GM19025 (cell line): ENCODE results near the gene LRRC8C.
"Not testable (repeated sequence)": the region's sequence is repeated elsewhere in the genome, so short reads cannot be mapped to it uniquely, and the experiment has no call there.

Experiments
- ATAC-seq: cut with Tn5 transposase; IDR thresholded peaks from one replicate; pipeline ENCODE4 v1.9.1; 2021; ENCODE audit warnings: mild to moderate bottlenecking, low read depth, moderate library complexity; ENCODE audit not compliant: unreplicated experiment

The LRRC8C gene

DNA sequence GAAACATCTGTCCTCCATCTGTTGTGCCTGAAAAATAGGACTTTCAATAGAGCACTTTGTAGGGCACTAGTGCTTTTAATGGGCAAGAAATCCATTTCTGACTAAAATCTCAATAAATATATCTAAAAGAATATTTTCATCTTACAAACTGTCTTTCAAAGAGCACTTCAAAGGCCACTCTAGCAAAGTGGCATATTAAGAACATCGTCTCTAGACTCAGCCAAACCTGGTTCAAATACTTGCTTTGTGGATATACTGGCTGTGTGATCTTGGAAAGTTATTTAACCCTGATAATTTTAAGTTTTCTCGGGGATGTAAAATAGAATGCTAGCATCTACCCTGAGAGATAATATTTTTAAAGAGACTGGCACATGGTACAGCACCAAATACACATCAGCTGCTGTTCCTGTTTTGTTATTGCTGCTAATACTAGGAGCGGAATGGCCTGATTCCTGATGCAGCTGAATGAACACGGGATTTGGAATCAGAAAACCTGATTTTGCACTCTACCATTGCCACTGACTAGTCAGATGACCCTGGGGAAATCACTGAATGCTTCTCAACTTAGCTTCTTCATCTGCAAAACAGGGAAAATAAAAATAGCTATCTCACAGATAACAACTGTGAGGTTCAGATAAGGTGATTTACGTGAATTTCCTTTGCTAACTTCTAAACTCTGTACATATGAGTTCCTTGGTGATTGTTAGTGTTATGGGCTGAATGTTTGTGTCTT is 25.2 kb upstream of the LRRC8C start:
- no peak for ATAC-seq

DNA sequence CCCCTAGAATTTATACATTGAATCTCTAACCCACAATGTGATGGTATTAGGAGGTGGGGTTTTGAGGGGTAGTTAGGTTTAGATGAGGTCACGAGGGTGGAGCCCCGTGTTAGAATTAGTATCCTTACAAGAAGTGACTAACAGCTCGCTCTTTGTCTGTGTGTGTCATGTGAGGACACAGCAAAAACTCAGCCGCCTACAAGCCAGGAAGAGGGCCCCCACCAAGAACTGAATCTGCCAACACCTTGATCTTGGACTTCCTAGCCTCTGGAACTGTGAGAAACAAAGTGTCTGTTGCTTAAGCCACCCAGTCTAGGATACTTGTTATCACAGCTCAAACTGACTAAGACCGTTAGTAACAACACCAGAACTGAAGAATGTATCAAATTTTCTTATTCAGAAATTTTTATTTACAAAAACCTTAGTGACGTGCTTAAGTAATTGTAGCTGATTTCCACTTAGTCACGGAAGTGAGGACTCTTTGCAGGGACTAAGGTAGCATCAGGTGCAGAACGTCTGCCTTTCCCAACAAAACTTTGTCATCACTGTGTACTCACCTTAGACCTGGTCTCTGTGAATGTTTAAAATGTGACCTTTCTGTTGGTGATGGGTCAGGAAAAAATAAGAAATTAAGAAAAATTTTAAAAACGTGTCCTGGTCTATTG is 24.5 kb upstream of the LRRC8C start:
- no peak for ATAC-seq

DNA sequence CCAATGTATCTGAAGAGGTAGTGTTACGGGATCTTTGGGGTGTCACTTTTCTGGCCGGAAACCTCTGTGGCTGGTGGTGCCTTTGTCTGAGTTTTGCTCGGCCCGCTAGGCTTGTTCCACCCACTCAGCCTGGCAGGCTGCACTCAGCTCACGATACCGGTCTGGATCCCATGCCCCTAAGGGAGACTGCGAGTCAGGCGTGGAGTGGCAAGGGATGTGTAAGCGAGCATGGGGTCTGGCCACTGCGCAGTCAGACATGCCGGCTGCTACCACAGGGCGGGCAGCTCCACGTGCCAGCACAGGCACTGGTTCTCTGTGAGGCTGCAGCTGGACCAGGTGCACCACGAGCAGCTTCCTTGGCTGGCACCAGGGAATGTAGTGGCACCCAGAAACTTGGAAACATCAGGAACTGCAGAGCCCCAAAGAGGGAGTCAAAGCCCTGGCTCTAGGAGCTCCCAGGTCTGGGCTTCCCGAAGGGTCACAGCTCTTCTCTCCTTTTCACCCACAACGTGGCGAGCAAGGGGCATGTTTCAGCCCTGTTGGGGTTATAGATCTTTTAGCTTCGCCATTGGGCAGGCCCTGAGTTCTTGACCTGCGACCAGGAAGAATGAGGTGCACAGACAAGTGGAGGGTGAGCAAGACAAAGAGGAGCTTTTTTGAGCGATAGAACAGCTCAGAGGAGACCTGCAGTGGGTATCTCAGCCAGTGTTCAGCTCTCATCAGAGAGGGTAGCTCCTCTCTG is 23.8 kb upstream of the LRRC8C start:
- no peak for ATAC-seq

DNA sequence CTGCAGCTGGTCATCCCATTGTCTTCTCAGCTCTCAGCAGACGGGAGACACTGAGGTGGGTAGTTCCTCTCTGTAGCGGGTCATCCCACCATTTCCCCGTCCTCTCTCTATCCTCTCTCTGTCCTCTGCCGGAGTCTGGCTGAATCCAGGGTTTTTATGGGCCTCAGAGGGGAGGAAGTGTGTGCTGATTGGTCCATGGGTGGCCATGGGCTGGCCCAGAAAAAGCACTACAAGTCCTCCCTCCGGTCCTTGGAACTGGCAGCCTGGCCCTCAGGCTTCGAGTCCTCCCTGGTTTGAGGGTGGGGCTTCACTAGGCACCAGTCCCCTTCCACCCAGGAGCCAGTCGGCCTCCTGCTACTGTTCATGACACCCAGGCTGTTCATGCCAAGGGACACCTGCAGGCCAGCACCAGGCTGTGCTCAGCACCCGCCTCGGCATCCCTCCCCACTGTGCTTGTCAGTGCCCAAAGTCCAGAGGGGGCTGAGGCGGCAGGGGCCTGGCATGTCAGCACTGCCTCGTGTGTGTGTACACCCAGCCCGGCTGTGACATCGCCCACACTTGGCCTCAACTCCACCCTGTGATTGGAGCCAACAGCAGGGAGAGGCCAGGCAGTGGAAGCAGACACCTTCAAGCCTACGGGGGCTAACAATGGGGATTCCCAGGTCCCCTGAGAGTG is 23.0 kb upstream of the LRRC8C start:
- no peak for ATAC-seq

DNA sequence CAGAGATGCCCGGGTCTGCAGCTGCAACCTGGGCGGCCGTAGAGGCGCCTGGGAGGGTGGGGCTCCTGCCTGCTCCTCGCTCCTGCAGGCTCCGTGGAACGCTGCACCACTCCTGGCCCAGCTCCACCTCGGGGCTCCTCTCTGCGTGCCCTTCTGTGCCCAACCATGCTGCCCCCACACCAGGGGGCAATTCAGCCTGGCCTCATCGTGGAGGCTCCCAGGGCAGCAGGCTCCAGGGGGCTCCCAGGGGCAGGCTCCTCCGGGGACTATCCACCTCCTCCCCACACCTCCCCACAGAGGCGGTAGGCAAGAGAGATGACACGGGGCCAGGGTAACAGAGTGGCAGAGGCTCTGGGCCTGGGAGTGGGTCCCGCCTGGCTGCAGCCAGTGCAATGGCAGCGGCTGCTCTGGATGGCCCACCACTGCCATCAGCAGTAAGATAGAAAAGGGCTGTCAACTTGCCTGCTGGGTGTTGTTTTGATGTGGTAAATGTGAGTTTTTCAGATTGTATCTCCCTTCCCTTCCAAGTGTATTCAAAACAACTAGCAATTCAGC is 22.4 kb upstream of the LRRC8C start:
- no peak for ATAC-seq

GRCh38 chr1:89611721-89612120 is 21.2 kb upstream of the LRRC8C start:
- ATAC-seq: peak; percentile 95

DNA sequence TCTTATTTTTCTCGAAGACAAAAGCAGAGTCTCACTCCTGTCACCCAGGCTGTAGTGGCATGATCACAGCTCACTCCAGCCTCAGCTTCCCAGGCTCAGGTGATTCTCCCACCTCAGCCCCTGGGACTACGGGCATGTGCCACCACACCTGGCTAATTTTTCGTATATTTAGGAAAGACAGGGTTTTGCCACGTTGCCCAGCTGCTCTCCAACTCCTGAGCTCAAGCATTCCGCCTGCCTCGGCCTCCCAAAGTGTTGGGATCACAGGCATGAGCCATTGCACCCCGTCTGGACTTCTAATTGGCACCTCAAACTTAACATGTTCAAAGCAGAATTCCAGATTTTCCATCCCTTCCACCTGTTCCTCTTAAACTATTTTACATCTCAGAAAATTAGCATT is 19.0 kb upstream of the LRRC8C start:
- ATAC-seq: no peak

DNA sequence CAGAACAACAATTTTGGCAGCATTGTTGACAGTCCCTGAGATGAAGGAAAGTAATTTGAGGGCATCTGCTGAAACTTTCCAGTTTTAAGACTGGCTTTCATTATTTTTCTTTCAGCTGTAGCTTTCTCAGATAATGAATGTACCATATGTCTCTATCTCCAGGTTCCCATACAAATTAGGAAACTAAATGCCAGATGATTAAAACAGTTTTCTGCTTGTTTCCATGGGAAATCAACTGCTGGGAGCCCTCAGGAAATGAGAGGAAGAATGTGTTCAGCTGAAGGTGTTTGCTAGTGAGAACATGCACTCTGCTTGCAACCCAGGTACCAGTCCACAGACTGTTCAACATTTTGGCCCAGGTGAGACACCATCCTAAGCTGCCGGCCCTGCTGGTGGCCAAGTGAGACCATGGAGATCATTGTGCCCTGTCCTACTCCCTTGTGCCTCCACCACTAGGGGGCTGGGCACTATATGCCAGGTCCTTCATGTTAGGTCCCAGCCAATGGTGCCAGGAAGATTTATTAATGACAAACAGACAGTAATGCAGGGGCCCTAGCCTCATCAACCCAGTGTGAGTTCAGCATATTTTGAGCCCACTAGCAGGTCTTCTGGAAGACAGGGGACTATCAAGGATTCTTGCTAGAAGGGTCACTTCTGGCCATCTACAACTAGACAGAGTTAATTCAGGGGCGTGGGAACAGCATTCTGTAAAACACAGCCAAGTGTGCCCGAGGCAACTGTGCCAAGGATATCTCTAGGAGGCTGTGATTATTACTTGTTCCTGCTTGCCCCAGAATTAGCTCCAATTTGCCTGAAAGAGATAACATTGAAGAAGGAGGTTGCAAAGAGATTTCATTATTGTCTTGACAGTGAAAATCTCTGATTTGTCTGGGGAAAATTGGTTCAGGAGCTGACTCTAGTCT is 17.0 kb upstream of the LRRC8C start:
- ATAC-seq: no peak

- no peak for ATAC-seq
Measured at GRCh38 chr1:89616844-89617627, 15.9 kb upstream of the LRRC8C start.

- no peak for ATAC-seq
Measured at GRCh38 chr1:89620664-89621063, 12.3 kb upstream of the LRRC8C start.

GRCh38 chr1:89622895-89623294 is 10.0 kb upstream of the LRRC8C start:
- no peak for ATAC-seq

DNA sequence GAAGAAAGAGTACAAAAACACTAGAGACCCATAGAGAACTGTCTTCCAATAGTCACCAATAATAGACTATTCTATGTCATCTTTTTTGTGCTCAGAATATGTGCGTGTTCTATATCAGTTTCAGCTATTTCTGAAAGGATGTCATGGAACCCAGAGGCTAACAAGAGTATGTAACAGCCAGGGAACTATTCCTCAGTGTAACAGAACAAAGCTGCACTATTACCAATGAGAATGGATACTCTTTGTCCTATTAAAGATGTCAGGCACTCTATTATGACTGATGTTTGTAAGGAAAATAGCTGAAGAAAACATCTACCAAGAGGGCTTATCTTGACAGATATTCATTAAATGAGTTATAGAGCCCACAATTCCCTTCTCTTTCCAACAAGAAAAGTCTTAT is 8.6 kb upstream of the LRRC8C start:
- no peak for ATAC-seq

- no peak for ATAC-seq
Measured at GRCh38 chr1:89624715-89625323, 8.1 kb upstream of the LRRC8C start.

GRCh38 chr1:89627596-89627962 is 5.3 kb upstream of the LRRC8C start:
- no peak for ATAC-seq

DNA sequence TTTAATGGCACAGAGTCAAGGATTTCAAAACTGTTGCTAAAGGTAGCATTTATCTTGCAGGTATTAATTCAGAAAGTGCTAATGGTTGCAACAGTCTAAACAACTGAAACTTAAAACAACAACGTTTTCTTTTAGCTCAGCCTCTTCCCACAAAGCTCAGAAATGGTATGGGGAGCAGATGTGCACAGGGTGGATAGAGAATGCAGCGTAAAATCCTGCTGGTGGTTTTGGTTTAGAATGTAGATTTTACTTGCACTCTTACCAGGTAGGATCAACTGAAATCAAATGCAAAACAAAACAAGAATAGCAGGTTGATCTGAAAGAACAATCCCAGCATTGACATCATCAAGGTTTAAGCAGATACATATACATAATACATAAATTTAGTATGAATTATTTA is 3.8 kb upstream of the LRRC8C start:
- no peak for ATAC-seq

DNA sequence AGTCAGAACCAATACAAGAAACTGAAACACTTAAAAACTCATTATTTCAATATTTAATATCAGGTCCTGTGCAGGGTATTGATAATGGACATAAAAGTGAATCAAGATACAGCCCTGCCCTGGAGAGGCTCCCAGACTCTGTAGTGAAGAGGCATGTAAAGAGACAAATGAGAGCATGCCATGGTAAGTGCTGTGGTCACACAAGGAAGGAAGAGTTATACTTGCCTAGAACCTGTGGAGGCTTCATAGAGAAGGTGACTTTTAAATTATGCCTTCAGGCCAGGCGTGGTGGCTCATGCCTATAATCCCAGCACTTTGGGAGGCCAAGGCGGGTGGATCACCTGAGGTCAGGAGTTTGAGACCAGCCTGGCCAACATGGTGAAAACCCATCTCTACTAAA is 3.3 kb upstream of the LRRC8C start:
- ATAC-seq: not testable (repeated sequence)

DNA sequence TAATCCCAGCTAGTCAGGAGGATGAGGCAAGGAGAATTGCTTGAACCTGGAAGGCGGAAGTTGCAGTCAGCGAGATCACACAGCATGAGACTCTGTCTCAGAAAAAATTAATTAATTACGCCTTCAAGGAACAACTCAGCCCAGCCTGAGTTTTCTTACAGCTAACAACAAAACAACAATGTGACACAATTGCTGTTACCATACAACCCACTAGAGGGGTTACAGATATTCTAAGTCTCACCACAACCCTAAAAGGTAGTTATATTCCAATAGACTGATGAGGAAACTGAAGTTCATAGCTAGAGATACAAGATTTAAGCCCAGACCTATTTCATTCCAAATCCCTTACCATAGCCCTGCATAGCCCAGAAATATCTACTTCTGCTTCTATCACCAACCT is 2.9 kb upstream of the LRRC8C start:
- ATAC-seq: no peak

- no peak for ATAC-seq
Measured at GRCh38 chr1:89631816-89632656, 884 bp upstream of the LRRC8C start.
